Mesenchymal stem cell (in vitro differentiated cells and primary cell): ENCODE data around the gene BLVRB.
A peak's percentile ranks its signal among the peaks of the same experiment; 100 is the strongest.

Experiments used
- DNase-seq: peaks from one replicate; pipeline ENCODE4 v3.0.0-alpha.2; 2013
- H2AFZ ChIP-seq: one replicate; pipeline ENCODE4 v1.6.1; 2013; ENCODE audit warnings: low read depth, mild to moderate bottlenecking, control low read depth, inconsistent platforms, low read length, moderate library complexity
- H2AK5ac ChIP-seq: 2 replicates; pipeline ENCODE4 v1.6.1; 2013; ENCODE audit warnings: low read length, moderate library complexity, mild to moderate bottlenecking, inconsistent platforms; ENCODE audit not compliant: severe bottlenecking
- H2BK120ac ChIP-seq: one replicate; pipeline ENCODE4 v1.6.1; 2013; ENCODE audit warnings: low read depth, mild to moderate bottlenecking, inconsistent platforms, low read length, moderate library complexity
- H2BK12ac ChIP-seq, 2 experiments: one replicate each; pipeline ENCODE4 v1.6.1; 2013; ENCODE audit warnings: inconsistent platforms in 2 of 2, low read length in 2 of 2, mild to moderate bottlenecking in 2 of 2, moderate library complexity in 2 of 2, control low read depth in 1 of 2
- H2BK15ac ChIP-seq: one replicate; pipeline ENCODE4 v1.6.1; 2013; ENCODE audit warnings: mild to moderate bottlenecking, low read depth, inconsistent platforms; ENCODE audit not compliant: poor library complexity, severe bottlenecking
- H2BK5ac ChIP-seq: 2 replicates; pipeline ENCODE4 v1.6.1; 2013; ENCODE audit warnings: low read depth, mild to moderate bottlenecking, low read length, control low read depth, inconsistent platforms; ENCODE audit not compliant: poor library complexity, severe bottlenecking
- H3K14ac ChIP-seq, 2 experiments: one replicate each; pipeline ENCODE4 v1.6.1; 2013; ENCODE audit warnings: inconsistent platforms in 2 of 2, low read length in 2 of 2, control low read depth in 1 of 2, mild to moderate bottlenecking in 1 of 2, moderate library complexity in 1 of 2
- H3K18ac ChIP-seq, 2 experiments: one replicate each; pipeline ENCODE4 v1.6.1; 2013; ENCODE audit warnings: inconsistent platforms in 2 of 2, low read length in 2 of 2, control low read depth in 1 of 2, low read depth in 1 of 2, mild to moderate bottlenecking in 1 of 2
- H3K23ac ChIP-seq, 2 experiments: one replicate each; pipeline ENCODE4 v1.6.1; 2013; ENCODE audit warnings: inconsistent platforms in 2 of 2, low read length in 2 of 2, mild to moderate bottlenecking in 2 of 2, moderate library complexity in 2 of 2, control low read depth in 1 of 2
- H3K27ac ChIP-seq: 2 replicates; pipeline ENCODE4 v1.5.1; 2013; ENCODE audit warnings: mild to moderate bottlenecking, moderate library complexity, low read length, control low read depth, inconsistent platforms; ENCODE audit not compliant: poor library complexity, severe bottlenecking
- H3K27me3 ChIP-seq, 2 experiments: 2 replicates each; pipeline versions ENCODE4 v1.6.1 to v1.7.0; 2013; ENCODE audit warnings: low read length in 2 of 2, mild to moderate bottlenecking in 2 of 2, moderate library complexity in 2 of 2, control low read depth in 1 of 2, inconsistent platforms in 1 of 2; ENCODE audit not compliant: control insufficient read depth in 1 of 2, insufficient read depth in 1 of 2
- H3K36me3 ChIP-seq, 2 experiments: 2 replicates each; pipeline versions ENCODE4 v1.6.1 to v1.7.0; 2013; ENCODE audit warnings: low read length in 2 of 2, control low read depth in 1 of 2, inconsistent platforms in 1 of 2, low read depth in 1 of 2, mild to moderate bottlenecking in 1 of 2; ENCODE audit not compliant: insufficient read depth in 2 of 2, control insufficient read depth in 1 of 2
- H3K4ac ChIP-seq, 2 experiments: one replicate each; pipeline ENCODE4 v1.6.1; 2013; ENCODE audit warnings: inconsistent platforms in 2 of 2, low read length in 2 of 2, mild to moderate bottlenecking in 2 of 2, moderate library complexity in 2 of 2, control low read depth in 1 of 2, low read depth in 1 of 2
- H3K4me1 ChIP-seq: 2 replicates; pipeline ENCODE4 v1.6.1; 2013; ENCODE audit warnings: low read depth, low read length, control low read depth; ENCODE audit not compliant: control insufficient read depth, insufficient read depth
- H3K4me2 ChIP-seq: 2 replicates; pipeline ENCODE4 v1.6.1; 2013; ENCODE audit warnings: low read length, mild to moderate bottlenecking, inconsistent platforms; ENCODE audit not compliant: poor library complexity, severe bottlenecking
- H3K4me3 ChIP-seq, 2 experiments: 2 replicates each; pipeline versions ENCODE4 v1.5.1 to v1.7.0; 2013; ENCODE audit warnings: low read length in 2 of 2, mild to moderate bottlenecking in 2 of 2, control low read depth in 1 of 2, low read depth in 1 of 2; ENCODE audit not compliant: insufficient read depth in 1 of 2
- H3K79me1 ChIP-seq: replicated peaks from 2 replicates; pipeline ENCODE4 v1.6.1; 2013; ENCODE audit warnings: mild to moderate bottlenecking, control low read depth, low read length, inconsistent platforms; ENCODE audit not compliant: poor library complexity, severe bottlenecking
- H3K9ac ChIP-seq: 2 replicates; pipeline ENCODE4 v1.7.0; 2013; ENCODE audit warnings: mild to moderate bottlenecking, low read length, moderate library complexity
- H3K9me3 ChIP-seq: 2 replicates; pipeline ENCODE4 v1.7.0; 2013; ENCODE audit warnings: mild to moderate bottlenecking, low read length; ENCODE audit not compliant: control insufficient read depth
- H4K8ac ChIP-seq: one replicate; pipeline ENCODE4 v1.6.1; 2013; ENCODE audit warnings: inconsistent platforms, mild to moderate bottlenecking, low read length, moderate library complexity
- H4K91ac ChIP-seq: one replicate; pipeline ENCODE4 v1.6.1; 2013; ENCODE audit warnings: mild to moderate bottlenecking, low read length, inconsistent platforms
- WGBS: methylation state at CpG from one replicate; pipeline ENCODE4 v1.1.7; 2013; ENCODE audit warnings: mixed read lengths; 5-methylcytosine and 5-hydroxymethylcytosine counted together

Gene BLVRB

DNA sequence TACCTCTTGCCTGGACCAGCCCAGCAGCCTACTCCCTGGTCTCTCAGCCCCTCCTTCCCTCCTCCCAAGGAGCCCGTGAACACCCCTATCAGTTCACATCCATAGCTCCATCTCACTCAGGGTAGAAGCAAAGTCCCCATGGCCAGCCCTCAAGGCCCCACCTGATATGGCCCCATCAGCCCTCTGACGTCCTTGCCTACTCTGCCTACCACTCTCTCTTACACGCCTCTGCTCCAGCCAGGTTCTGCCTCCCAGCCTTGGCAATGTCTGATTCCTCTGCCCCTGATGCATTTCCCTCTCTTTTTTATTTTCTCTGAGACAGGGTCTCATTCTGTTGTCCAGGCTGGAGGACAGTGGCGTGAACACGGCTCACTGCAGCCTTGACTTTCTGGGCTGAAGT is 13.5 kb downstream of the BLVRB start:
- H3K18ac ChIP-seq = no peak overlapping the region
- peak overlapping the region; percentile 14 to 60 for H3K23ac ChIP-seq
- H3K14ac ChIP-seq = no peak overlapping the region
- H4K8ac ChIP-seq = peak overlapping the region; percentile 54
- H3K4me2 ChIP-seq = no peak overlapping the region
- no peaks in the 10 kb centered on the region for H3K9me3 ChIP-seq
- no peak overlapping the region for H2AK5ac ChIP-seq
- no peak overlapping the region for H2BK5ac ChIP-seq
- H2BK12ac ChIP-seq = no peak overlapping the region
- H3K27me3 ChIP-seq = no peaks in the 10 kb centered on the region
- no peak overlapping the region for H3K4me3 ChIP-seq
- H3K79me1 ChIP-seq = no peaks in the 10 kb centered on the region
- no peak overlapping the region for H2BK120ac ChIP-seq
- DNase-seq = no peak
- H3K4me1 ChIP-seq = no peaks in the 10 kb centered on the region
- no peak overlapping the region for H3K4ac ChIP-seq
- H3K9ac ChIP-seq = no peak overlapping the region
- H3K36me3 ChIP-seq = peaks cover 18 to 40% of the 10 kb centered on the region in 2 experiments
- H2AFZ ChIP-seq = no peak overlapping the region
- H2BK15ac ChIP-seq = no peak overlapping the region
- no peak overlapping the region for H4K91ac ChIP-seq
- H3K27ac ChIP-seq = no peak overlapping the region
- 85% methylated on average over 5 of the region's 5 CpGs for WGBS

GRCh38 chr19:40450664-40451063 is 14.9 kb downstream of the BLVRB start:
- Histone ChIP-seq H2AK5ac (no peak overlapping the region), H3K23ac (no peak overlapping the region), H3K4me1 (peaks cover 5% of the 10 kb centered on the region), H3K27me3 (no peaks in the 10 kb centered on the region), H4K91ac (no peak overlapping the region), H3K9me3 (no peaks in the 10 kb centered on the region), H3K79me1 (no peaks in the 10 kb centered on the region), H2BK12ac (no peak overlapping the region), H2BK120ac (no peak overlapping the region), H3K9ac (no peak overlapping the region), H3K18ac (no peak overlapping the region), H2BK15ac (no peak overlapping the region), H3K27ac (no peak overlapping the region), H3K4me2 (no peak overlapping the region), H2BK5ac (no peak overlapping the region), H3K4ac (no peak overlapping the region), H4K8ac (no peak overlapping the region), H3K36me3 (peaks cover 18 to 31% of the 10 kb centered on the region in 2 experiments), H3K14ac (no peak overlapping the region), H2AFZ (no peak overlapping the region), H3K4me3 (no peak overlapping the region)
- 96% methylated on average over 4 of the region's 4 CpGs for WGBS
- DNase-seq = no peak

- Histone ChIP-seq H3K36me3 (peaks cover 18 to 23% of the 10 kb centered on the region in 2 experiments), H3K4ac (no peak overlapping the region), H3K4me1 (peaks cover 7% of the 10 kb centered on the region), H3K79me1 (no peaks in the 10 kb centered on the region), H4K91ac (no peak overlapping the region), H3K9ac (no peak overlapping the region), H3K27ac (no peak overlapping the region), H2AK5ac (no peak overlapping the region), H3K9me3 (no peaks in the 10 kb centered on the region), H3K4me2 (no peak overlapping the region), H3K23ac (no peak overlapping the region), H3K4me3 (no peak overlapping the region), H2BK120ac (no peak overlapping the region), H3K27me3 (no peaks in the 10 kb centered on the region), H2AFZ (no peak overlapping the region), H4K8ac (no peak overlapping the region), H2BK5ac (no peak overlapping the region), H2BK12ac (no peak overlapping the region), H3K14ac (no peak overlapping the region), H3K18ac (no peak overlapping the region), H2BK15ac (no peak overlapping the region)
- WGBS = 98% methylated on average over 3 of the region's 4 CpGs
- no peak for DNase-seq
Observed at GRCh38 chr19:40449506-40449905, 16.0 kb downstream of the BLVRB start.

- Histone ChIP-seq H3K27me3 (no peaks in the 10 kb centered on the region), H3K27ac (no peak overlapping the region), H4K91ac (peak overlapping the region; percentile 57), H2BK5ac (no peak overlapping the region), H2BK15ac (no peak overlapping the region), H3K36me3 (peaks cover 22 to 33% of the 10 kb centered on the region in 2 experiments), H3K9ac (peak overlapping the region; percentile 15), H3K18ac (peak overlapping the region in 1 of 2 experiments; percentile 34), H4K8ac (no peak overlapping the region), H3K4me2 (no peak overlapping the region), H2BK120ac (no peak overlapping the region), H3K23ac (no peak overlapping the region), H3K9me3 (no peaks in the 10 kb centered on the region), H2AFZ (no peak overlapping the region), H2BK12ac (peak overlapping the region in 1 of 2 experiments; percentile 84), H3K79me1 (no peaks in the 10 kb centered on the region), H3K4ac (no peak overlapping the region), H3K14ac (no peak overlapping the region), H3K4me3 (no peak overlapping the region), H3K4me1 (peaks cover 16% of the 10 kb centered on the region), H2AK5ac (peak overlapping the region; percentile 26)
- no peak for DNase-seq
- 82% methylated on average over 8 of the region's 8 CpGs for WGBS
Observed at GRCh38 chr19:40446263-40446784, 19.2 kb downstream of the BLVRB start.
